ENCODE measurements around the gene DUSP8.
A peak's percentile ranks its signal among the peaks of the same experiment; 100 is the strongest.

The DUSP8 gene

DNA sequence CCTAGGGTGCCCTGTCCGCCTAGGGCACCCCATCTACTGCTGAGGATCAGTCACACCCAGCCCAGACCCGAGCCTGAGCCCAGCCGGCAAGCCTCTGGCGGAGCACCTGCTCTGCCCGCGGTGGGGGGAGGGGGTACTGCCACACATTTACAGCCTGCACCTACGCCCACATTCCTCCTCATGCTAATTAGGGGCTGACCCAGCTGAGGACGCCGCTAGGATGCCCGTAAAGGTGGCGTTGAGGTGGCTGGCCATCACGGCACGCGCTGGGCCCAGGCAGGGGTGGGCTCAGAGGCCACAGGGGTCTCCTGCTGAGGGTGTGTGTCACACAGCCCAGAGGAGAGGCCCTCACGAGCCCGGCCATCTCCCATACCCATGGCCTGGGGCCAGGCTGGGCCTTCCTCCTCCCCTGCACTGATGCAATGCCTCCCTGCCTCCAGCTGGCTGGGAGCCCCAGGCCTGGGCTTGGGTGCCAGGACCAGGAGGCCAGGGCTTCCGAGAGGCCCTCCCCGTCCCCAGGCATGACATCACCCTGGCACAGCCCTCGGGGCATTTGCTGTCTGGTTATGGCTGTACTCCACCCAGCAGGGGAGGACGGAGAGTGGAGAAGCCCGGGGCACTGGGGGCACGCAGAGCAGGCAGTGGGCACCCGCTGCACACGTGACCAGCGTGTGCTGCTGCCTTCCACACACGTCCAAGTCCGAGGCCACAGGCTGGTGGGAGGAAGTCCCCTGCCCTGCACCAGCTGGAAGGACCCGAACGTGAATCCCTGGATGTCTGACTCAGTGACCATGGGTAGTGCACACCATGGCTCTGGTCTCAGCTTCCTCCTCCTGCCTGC lies 12.7 kb downstream of the DUSP8 start (continued):
- TF ChIP-seq, protein P1, sequence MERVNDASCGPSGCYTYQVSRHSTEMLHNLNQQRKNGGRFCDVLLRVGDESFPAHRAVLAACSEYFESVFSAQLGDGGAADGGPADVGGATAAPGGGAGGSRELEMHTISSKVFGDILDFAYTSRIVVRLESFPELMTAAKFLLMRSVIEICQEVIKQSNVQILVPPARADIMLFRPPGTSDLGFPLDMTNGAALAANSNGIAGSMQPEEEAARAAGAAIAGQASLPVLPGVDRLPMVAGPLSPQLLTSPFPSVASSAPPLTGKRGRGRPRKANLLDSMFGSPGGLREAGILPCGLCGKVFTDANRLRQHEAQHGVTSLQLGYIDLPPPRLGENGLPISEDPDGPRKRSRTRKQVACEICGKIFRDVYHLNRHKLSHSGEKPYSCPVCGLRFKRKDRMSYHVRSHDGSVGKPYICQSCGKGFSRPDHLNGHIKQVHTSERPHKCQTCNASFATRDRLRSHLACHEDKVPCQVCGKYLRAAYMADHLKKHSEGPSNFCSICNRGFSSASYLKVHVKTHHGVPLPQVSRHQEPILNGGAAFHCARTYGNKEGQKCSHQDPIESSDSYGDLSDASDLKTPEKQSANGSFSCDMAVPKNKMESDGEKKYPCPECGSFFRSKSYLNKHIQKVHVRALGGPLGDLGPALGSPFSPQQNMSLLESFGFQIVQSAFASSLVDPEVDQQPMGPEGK (tag by site-specific recombination; IDR thresholded peaks at IDR 0.05) = peak; percentile 33; the same call in 1 of the 2 replicates

DNA sequence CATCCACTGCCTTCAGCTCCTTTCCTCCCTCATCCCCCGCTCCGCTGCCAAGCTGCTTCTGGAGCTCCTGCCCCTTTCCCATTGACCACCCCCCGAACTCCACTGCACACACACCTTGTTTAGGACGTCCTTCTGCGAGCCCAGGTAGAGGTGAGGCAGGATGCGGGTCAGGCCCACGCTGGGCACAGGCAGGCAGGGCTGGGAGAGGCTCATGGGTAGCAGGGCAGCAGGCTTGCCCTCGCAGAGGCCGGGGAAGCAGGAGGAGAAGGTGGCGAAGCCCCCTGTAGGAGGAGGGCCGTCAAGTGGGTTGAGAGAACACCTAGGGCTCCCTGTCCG lies 13.3 kb downstream of the DUSP8 start:
- H3K4me3 ChIP-seq (ENCODE audit: low read depth, low read length) = no peak overlapping the region
- TF ChIP-seq ZNF610 (tag by site-specific recombination; IDR thresholded peaks at IDR 0.05; ENCODE audit: borderline replicate concordance) (no peak), ZNF549 (tag by site-specific recombination; IDR thresholded peaks at IDR 0.05) (no peak), ZNF239 (tag by site-specific recombination; IDR thresholded peaks at IDR 0.05) (no peak), WT1 (tag by site-specific recombination; IDR thresholded peaks at IDR 0.05) (no peak), ZNF274 (IDR thresholded peaks at IDR 0.05; ENCODE audit: low read length) (no peak), ZNF274 (tag by site-specific recombination; IDR thresholded peaks at IDR 0.05; ENCODE audit: borderline replicate concordance) (no peak), ZNF169 (tag by site-specific recombination; IDR thresholded peaks at IDR 0.05) (no peak), ZNF501 (tag by site-specific recombination; IDR thresholded peaks at IDR 0.05) (no peak), ZNF473 (tag by site-specific recombination; IDR thresholded peaks at IDR 0.05) (no peak), OSR2 (tag by site-specific recombination; IDR thresholded peaks at IDR 0.05) (no peak), ZNF777 (tag by site-specific recombination; IDR thresholded peaks at IDR 0.05; ENCODE audit: borderline replicate concordance) (no peak), ZNF223 (tag by site-specific recombination; IDR thresholded peaks at IDR 0.05) (no peak), ZNF654 (tag by site-specific recombination; IDR thresholded peaks at IDR 0.05; ENCODE audit: low read depth) (no peak), SALL2 (tag by site-specific recombination; IDR thresholded peaks at IDR 0.05; ENCODE audit: borderline replicate concordance) (no peak)
- TF ChIP-seq, protein P2, sequence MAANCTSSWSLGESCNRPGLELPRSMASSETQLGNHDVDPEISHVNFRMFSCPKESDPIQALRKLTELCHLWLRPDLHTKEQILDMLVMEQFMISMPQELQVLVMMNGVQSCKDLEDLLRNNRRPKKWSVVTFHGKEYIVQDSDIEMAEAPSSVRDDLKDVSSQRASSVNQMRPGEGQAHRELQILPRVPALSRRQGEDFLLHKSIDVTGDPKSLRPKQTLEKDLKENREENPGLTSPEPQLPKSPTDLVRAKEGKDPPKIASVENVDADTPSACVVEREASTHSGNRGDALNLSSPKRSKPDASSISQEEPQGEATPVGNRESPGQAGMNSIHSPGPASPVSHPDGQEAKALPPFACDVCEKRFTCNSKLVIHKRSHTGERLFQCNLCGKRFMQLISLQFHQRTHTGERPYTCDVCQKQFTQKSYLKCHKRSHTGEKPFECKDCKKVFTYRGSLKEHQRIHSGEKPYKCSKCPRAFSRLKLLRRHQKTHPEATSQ (tag by site-specific recombination; IDR thresholded peaks at IDR 0.05) = no peak
- TF ChIP-seq, protein P3, sequence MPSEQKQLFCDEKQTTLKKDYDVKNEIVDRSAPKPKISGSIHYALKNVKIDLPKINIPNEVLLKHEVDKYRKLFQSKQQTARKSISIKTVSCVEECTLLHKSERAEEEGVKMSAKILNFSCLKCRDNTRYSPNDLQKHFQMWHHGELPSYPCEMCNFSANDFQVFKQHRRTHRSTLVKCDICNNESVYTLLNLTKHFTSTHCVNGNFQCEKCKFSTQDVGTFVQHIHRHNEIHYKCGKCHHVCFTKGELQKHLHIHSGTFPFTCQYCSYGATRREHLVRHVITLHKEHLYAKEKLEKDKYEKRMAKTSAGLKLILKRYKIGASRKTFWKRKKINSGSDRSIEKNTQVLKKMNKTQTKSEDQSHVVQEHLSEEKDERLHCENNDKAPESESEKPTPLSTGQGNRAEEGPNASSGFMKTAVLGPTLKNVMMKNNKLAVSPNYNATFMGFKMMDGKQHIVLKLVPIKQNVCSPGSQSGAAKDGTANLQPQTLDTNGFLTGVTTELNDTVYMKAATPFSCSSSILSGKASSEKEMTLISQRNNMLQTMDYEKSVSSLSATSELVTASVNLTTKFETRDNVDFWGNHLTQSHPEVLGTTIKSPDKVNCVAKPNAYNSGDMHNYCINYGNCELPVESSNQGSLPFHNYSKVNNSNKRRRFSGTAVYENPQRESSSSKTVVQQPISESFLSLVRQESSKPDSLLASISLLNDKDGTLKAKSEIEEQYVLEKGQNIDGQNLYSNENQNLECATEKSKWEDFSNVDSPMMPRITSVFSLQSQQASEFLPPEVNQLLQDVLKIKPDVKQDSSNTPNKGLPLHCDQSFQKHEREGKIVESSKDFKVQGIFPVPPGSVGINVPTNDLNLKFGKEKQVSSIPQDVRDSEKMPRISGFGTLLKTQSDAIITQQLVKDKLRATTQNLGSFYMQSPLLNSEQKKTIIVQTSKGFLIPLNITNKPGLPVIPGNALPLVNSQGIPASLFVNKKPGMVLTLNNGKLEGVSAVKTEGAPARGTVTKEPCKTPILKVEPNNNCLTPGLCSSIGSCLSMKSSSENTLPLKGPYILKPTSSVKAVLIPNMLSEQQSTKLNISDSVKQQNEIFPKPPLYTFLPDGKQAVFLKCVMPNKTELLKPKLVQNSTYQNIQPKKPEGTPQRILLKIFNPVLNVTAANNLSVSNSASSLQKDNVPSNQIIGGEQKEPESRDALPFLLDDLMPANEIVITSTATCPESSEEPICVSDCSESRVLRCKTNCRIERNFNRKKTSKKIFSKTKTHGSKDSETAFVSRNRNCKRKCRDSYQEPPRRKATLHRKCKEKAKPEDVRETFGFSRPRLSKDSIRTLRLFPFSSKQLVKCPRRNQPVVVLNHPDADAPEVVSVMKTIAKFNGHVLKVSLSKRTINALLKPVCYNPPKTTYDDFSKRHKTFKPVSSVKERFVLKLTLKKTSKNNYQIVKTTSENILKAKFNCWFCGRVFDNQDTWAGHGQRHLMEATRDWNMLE (tag by site-specific recombination; conservative IDR thresholded peaks at IDR 0.05; ENCODE audit: low read depth) = no peak
- TF ChIP-seq, protein P4, sequence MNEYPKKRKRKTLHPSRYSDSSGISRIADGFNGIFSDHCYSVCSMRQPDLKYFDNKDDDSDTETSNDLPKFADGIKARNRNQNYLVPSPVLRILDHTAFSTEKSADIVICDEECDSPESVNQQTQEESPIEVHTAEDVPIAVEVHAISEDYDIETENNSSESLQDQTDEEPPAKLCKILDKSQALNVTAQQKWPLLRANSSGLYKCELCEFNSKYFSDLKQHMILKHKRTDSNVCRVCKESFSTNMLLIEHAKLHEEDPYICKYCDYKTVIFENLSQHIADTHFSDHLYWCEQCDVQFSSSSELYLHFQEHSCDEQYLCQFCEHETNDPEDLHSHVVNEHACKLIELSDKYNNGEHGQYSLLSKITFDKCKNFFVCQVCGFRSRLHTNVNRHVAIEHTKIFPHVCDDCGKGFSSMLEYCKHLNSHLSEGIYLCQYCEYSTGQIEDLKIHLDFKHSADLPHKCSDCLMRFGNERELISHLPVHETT (tag by site-specific recombination; IDR thresholded peaks at IDR 0.05) = no peak
- no peak overlapping the region for H3K27ac ChIP-seq (ENCODE audit: extremely low read depth, low read depth, low read length)
- ChIA-PET POLR2A (interaction anchor here (0.6 to 0.7 kb wide), 2 partner anchors 10 to 12 kb away, joined by 3 to 4 read pairs; no protein-coding TSS in a partner anchor), CTCF (interaction anchor here (0.7 to 1.0 kb wide), 2 partner anchors 11 to 30 kb away, joined by 3 to 4 read pairs; no protein-coding TSS in a partner anchor)
- H3K9me3 ChIP-seq (ENCODE audit: control insufficient read depth, insufficient read depth, low read depth, low read length) = no peaks in the 10 kb centered on the region
- H3K4me1 ChIP-seq (ENCODE audit: control insufficient read depth, insufficient read depth, low read length) = no peaks in the 10 kb centered on the region
- peaks cover 0 to 63% of the 10 kb centered on the region in 2 experiments; a peak in 1 of 3 replicates for H3K36me3 ChIP-seq (ENCODE audit: control insufficient read depth in 2 of 2, insufficient read depth in 1 of 2, low read length in 2 of 2)
